Measurements from ENCODE around the gene EEFSEC.

- TF ChIP-seq POLR2A (IDR thresholded peaks at IDR 0.05) (no peak), CTCF (IDR thresholded peaks at IDR 0.05) (no peak)
Observed at GRCh38 chr3:128354788-128355542, 201.7 kb downstream of the EEFSEC start.
